Measurements from ENCODE around the gene OR2V2. TPM values are rescaled to one million over a fixed set of nuclear protein-coding genes. Genes with fewer than 3 reads are reported as not detected.
A peak's percentile ranks its signal among the peaks of the same experiment; 100 is the strongest.

Gene OR2V2
- polyA plus RNA-seq, 1 experiment = not detected

DNA sequence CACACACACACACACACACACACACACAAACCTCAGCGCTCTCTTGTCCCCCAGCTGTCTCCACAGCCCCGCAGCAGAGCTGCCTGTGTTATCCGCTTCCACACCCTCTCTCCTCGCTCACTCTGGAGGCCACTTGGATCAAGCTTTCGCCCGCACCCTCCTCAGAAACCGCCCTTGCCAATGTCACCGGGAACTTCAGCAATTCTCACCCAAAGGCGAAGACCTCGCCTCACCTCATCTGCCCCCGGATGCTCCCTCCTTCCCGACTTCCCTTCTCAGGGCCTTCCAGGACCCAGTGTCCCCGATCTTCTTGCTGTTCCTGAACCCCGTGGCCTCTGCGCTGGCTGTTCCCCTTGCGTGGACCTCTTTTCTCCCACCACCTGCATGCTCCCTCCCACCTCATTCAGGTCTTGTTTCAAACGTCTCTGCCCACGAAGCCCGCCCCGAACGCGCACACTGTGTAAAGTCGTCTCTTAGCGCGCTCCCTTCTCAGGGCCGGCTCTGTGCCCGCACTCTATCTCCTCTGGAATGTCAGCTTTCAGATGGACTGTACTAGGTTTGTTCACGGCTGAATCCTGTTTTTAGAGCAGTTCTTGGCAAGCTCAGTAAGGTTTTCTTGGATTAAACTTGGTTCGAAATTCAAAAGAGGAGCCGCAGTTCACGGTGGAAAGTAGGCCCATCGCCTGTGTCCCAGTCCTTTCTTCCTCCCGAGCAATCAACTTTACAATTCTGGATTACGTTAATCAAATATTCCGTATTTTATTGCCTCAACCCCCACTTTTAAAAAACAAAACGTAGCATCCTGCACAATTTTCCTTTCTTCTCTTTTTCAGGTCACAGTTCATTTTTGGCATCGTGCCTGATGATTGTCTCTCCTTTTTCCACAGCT lies 58.6 kb downstream of the OR2V2 start:
- CTCF ChIA-PET = interaction anchor here (2.2 to 2.8 kb wide), 2 partner anchors 14 to 22 kb away, joined by 8 to 15 read pairs; no protein-coding TSS in a partner anchor
- no peaks in the 10 kb centered on the region for H3K27me3 ChIP-seq (ENCODE audit: control insufficient read depth, insufficient read depth, low read length)
- DNase-seq (ENCODE audit: low read depth, low spot score) = no peak
- POLR2A ChIA-PET = interaction anchor here (1.0 to 3.4 kb wide), 5 partner anchors 10 to 375 kb away, joined by 3 to 72 read pairs (median 7); partner anchors contain the start of gene TRIM41
- H3K27ac ChIP-seq (ENCODE audit: low read depth, low read length) = no peak overlapping the region
- TF ChIP-seq, protein P1, sequence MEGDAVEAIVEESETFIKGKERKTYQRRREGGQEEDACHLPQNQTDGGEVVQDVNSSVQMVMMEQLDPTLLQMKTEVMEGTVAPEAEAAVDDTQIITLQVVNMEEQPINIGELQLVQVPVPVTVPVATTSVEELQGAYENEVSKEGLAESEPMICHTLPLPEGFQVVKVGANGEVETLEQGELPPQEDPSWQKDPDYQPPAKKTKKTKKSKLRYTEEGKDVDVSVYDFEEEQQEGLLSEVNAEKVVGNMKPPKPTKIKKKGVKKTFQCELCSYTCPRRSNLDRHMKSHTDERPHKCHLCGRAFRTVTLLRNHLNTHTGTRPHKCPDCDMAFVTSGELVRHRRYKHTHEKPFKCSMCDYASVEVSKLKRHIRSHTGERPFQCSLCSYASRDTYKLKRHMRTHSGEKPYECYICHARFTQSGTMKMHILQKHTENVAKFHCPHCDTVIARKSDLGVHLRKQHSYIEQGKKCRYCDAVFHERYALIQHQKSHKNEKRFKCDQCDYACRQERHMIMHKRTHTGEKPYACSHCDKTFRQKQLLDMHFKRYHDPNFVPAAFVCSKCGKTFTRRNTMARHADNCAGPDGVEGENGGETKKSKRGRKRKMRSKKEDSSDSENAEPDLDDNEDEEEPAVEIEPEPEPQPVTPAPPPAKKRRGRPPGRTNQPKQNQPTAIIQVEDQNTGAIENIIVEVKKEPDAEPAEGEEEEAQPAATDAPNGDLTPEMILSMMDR (IDR thresholded peaks at IDR 0.05; ENCODE audit: low read depth, low read length) = no peak
- peak overlapping the region; percentile 54 for H3K4me3 ChIP-seq (ENCODE audit: low read depth, low read length)
- no peaks in the 10 kb centered on the region for H3K9me3 ChIP-seq (ENCODE audit: control insufficient read depth, insufficient read depth, low read length)

DNA sequence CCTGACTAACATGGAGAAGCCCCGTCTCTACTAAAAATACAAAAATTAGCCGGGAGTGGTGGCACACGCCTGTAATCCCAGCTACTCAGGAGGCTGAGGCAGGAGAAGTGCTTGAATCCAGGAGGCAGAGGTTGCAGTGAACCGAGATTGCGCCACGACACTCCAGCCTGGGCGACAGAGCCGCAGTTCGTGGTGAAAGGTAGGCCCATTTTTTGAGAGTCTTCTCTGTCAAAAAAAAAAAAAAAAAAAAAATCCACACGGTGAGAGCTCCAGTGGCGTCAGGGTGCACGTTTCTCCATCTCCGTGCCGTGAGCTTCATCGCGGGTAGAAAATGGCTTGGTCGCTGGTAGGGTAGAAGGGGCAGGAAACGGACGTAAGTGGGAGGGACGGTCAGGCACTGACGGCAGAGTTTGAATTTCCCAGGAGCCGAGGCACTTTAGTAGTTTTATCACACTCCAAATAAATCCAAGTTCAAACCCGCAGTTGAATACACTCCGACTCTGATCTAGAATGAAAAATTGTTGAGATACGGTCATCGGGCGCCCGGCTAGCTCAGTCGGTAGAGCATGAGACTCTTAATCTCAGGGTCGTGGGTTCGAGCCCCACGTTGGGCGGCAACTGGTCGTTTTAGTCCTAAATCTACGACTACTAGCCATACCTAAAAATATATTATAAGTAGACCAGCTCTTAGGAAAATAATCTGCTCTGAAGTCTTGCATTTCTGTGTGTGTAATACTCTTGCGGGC lies 60.0 kb downstream of the OR2V2 start:
- Histone ChIP-seq H3K27me3 (ENCODE audit: control insufficient read depth, insufficient read depth, low read length) (no peaks in the 10 kb centered on the region), H3K27ac (ENCODE audit: low read depth, low read length) (peak overlapping the region; percentile 73), H3K9me3 (ENCODE audit: control insufficient read depth, insufficient read depth, low read length) (no peaks in the 10 kb centered on the region), H3K4me3 (ENCODE audit: low read depth, low read length) (peak overlapping the region; percentile 68)
- TF ChIP-seq, protein P1 (IDR thresholded peaks at IDR 0.05; ENCODE audit: low read depth, low read length) = no peak
- ChIA-PET CTCF (interaction anchor here (0.7 to 2.8 kb wide), 3 partner anchors 15 to 382 kb away, joined by 8 to 15 read pairs (median 8); no protein-coding TSS in a partner anchor), POLR2A (interaction anchor here (0.6 to 3.4 kb wide), 9 partner anchors 9 to 854 kb away, joined by 3 to 72 read pairs (median 5); partner anchors contain the start of genes GFPT2 and TRIM41)
- peak; percentile 78 for DNase-seq (ENCODE audit: low read depth, low spot score)

DNA sequence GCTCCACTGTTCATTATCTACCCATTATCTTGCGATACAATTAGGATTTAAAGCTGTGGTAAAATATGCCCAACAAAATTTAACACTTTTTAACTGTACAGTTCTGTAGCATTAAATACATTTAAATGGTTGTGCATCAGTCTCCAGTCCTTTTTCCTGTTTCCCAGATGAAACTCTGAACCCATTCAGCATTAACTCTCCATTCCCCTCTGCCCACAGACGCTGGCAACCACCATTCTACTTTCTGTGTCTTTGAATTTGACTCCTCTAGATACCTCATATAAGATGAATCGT lies 60.5 kb downstream of the OR2V2 start:
- H3K9me3 ChIP-seq (ENCODE audit: control insufficient read depth, insufficient read depth, low read length) = no peaks in the 10 kb centered on the region
- DNase-seq (ENCODE audit: low read depth, low spot score) = no peak
- TF ChIP-seq, protein P1 (IDR thresholded peaks at IDR 0.05; ENCODE audit: low read depth, low read length) = no peak
- H3K4me3 ChIP-seq (ENCODE audit: low read depth, low read length) = no peak overlapping the region
- H3K27me3 ChIP-seq (ENCODE audit: control insufficient read depth, insufficient read depth, low read length) = no peaks in the 10 kb centered on the region
- ChIA-PET CTCF (interaction anchor here (0.7 to 2.8 kb wide), 3 partner anchors 16 to 382 kb away, joined by 3 to 15 read pairs (median 8); no protein-coding TSS in a partner anchor), POLR2A (interaction anchor here (0.6 to 3.4 kb wide), 7 partner anchors 8 to 855 kb away, joined by 3 to 72 read pairs (median 7); partner anchors contain the start of genes GFPT2 and TRIM41)
- H3K27ac ChIP-seq (ENCODE audit: low read depth, low read length) = no peak overlapping the region

Other genes with a start within 250 kb of the OR2V2 start
- gene BTNL8, start 248.4 kb upstream of the OR2V2 start, polyA plus RNA-seq (2011; rRNA removed) = not detected in 2 replicates
- not detected in 2 replicates for gene BTNL3, start 158.7 kb upstream of the OR2V2 start, polyA plus RNA-seq (2011; rRNA removed)
- gene BTNL9, start 107.3 kb upstream of the OR2V2 start, polyA plus RNA-seq (2011; rRNA removed) = not detected in 2 replicates
- not detected in 2 replicates for gene OR2V1, start 16.4 kb upstream of the OR2V2 start, polyA plus RNA-seq (2011; rRNA removed)
- gene TRIM7, start 57.6 kb downstream of the OR2V2 start, polyA plus RNA-seq (2011; rRNA removed) = 0.66 and 1.1 TPM in 2 replicates
- 11.5 and 12.3 TPM in 2 replicates for gene TRIM41, start 75.7 kb downstream of the OR2V2 start, polyA plus RNA-seq (2011; rRNA removed)
- gene RACK1, start 96.3 kb downstream of the OR2V2 start, polyA plus RNA-seq (2011; rRNA removed) = 4,422 and 6,028 TPM in 2 replicates
- gene TRIM52, start 113.6 kb downstream of the OR2V2 start, polyA plus RNA-seq (2011; rRNA removed) = 6.2 and 8.7 TPM in 2 replicates
- not detected in 2 replicates for gene OR4F3, start 219.7 kb downstream of the OR2V2 start, polyA plus RNA-seq (2011; rRNA removed)

Data from AG04450 (cell line).